ENCODE data around the gene SUSD4.

DNA sequence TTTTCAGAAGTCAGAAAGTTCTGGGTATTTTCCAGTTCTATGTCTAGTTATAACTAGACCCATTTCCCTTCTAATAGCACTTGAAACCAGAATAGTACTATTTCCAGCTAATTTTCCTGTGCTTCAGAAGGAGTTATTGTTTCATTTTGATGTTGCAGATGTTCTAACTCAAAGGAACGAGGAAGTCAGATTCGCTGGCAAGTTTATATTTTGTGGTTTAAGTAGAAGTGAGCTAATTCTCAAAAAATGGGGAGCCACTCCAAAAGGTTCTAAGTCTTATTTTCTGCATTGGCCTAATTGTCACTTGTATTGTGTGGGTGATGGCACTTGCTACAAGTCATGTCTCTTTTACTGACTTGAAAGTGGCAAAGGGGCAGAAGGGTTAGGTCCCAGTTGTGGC lies 47.3 kb upstream of the SUSD4 start:
- TF ChIP-seq GATA2 (IDR thresholded peaks at IDR 0.05; ENCODE audit: low read depth, low read length) = no peak
- TF ChIP-seq GATA3 (IDR thresholded peaks at IDR 0.05; ENCODE audit: low read depth, low read length) = no peak
